Coronary artery (tissue), 2 donors: ENCODE data around the gene ARNT2.

Source experiments
- DNase-seq: peaks from one replicate; pipeline ENCODE4 v3.0.0-alpha.2; 2017; ENCODE audit warnings: low spot score
- H3K27ac ChIP-seq, 2 donors: fragments of 200-600 bp; sonication (generic); one replicate each; pipeline ENCODE4 v1.5.1; 2016 to 2019
- H3K4me3 ChIP-seq: fragments of 200-600 bp; sonication (generic); 2 replicates; pipeline ENCODE4 v1.5.1; 2016; ENCODE audit warnings: mild to moderate bottlenecking, moderate library complexity
- TF ChIP-seq, protein P1 (sequence below): fragments of 200-600 bp; sonication (generic); IDR thresholded peaks from one replicate; pipeline ENCODE4 v1.5.1; 2019; ENCODE audit warnings: antibody characterized with exemption

ARNT2 gene

DNA sequence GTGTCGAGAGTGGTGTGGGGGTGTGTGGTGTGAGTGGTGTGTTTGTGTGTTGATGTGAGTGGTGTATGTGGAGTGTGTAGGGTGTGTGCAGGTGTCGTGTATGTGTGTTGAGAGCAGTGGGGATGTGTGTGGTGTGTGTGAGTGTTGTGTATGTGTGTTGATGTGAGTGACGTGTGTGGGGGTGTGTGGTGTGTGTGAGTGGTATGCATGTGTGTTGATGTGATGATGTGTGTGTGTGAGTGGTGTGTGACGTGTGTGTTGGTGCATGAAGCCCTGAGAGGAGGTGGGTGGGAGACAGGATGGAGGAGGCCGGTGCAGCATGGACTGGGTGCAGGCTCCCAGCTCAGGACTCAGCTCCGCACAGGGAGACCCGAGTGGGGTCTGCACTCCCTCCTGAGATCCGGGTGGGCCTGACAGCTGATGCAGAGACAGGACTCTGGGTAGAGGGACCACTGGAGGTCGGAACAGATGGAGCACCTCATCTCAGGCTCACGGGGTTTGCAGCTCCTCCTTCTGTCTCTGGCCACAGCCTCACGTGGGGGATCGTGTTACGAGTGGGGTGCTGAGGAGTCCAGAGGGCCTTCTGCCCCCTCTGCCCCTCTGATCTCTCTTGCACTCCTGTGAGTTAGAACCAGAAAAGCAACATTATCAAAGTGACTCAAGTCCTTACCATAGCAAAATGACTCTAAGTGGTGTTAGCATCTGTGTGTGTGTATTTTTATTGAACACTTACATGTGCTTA, 41.3 kb downstream of the ARNT2 start:
- TF ChIP-seq, protein P1, sequence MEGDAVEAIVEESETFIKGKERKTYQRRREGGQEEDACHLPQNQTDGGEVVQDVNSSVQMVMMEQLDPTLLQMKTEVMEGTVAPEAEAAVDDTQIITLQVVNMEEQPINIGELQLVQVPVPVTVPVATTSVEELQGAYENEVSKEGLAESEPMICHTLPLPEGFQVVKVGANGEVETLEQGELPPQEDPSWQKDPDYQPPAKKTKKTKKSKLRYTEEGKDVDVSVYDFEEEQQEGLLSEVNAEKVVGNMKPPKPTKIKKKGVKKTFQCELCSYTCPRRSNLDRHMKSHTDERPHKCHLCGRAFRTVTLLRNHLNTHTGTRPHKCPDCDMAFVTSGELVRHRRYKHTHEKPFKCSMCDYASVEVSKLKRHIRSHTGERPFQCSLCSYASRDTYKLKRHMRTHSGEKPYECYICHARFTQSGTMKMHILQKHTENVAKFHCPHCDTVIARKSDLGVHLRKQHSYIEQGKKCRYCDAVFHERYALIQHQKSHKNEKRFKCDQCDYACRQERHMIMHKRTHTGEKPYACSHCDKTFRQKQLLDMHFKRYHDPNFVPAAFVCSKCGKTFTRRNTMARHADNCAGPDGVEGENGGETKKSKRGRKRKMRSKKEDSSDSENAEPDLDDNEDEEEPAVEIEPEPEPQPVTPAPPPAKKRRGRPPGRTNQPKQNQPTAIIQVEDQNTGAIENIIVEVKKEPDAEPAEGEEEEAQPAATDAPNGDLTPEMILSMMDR: no peak
- Histone ChIP-seq H3K27ac (no peak overlapping the region), H3K4me3 (no peak overlapping the region)
- peak; percentile 54 for DNase-seq

DNA sequence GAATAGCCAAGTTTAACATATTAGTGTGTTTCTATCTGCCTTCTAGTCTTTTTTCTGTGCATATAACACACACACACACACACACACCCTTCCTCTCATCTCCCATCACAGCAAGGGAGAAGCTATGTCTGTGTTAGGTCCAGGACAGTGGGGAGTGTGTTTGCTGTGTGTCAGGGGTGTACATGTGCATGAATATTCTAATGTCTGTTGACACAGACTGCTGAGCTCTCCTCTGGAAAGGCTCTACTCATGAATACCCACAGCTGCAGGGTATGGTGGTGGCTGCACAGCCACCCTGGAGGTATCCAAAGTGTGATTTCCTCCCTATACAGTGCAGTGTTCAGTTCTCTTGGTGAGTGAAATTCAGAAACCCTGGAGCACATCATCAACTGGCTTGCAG, 42.9 kb downstream of the ARNT2 start:
- DNase-seq: no peak
- TF ChIP-seq, protein P1: no peak
- Histone ChIP-seq H3K4me3 (no peak overlapping the region), H3K27ac (no peak overlapping the region)

DNA sequence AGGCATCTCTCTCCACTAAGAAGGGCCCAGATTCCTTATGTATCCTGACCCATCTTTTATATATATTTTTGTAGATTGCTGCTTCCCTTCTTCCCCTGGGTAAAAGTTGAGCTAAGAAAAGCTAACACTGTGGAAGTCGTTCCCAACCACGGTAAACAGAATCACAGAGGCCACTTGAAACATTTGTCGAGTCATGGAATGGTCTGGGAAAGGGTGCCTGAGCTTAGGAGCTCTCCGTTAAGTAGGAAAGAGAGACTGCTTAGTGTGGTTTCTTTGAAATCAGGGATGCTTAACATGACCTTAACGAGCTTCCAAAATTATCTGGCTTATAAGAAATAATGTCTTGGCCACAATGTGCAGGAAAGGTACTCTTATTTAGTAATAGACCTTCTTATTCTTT, 45.6 kb downstream of the ARNT2 start:
- DNase-seq: no peak
- Histone ChIP-seq H3K27ac (no peak overlapping the region), H3K4me3 (no peak overlapping the region)
- TF ChIP-seq, protein P1: no peak

DNA sequence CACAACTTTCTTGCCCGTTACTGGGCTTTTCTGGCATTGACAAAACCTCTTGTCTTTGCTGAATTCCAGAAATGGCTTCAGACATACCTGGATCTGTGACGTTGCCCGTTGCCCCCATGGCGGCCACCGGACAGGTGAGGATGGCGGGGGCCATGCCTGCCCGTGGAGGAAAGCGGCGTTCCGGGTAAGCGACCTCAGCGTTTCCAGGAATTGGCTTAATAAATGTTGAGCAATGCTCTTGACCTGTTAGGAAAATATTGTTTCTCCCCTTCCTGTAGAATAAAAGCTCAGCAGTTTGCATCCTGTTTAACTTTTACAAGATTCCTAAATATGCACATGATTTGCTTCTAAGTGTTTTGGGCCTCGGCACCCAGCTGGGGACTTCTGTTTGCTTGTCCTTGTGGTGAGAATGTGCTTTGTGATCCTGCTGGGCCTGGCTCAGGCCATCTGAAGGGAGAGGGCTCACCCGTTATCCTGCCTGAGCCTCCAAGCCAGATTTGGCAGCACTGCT, 46.7 kb downstream of the ARNT2 start:
- peak; percentile 47 for DNase-seq
- no peak overlapping the region for H3K4me3 ChIP-seq
- TF ChIP-seq, protein P1: no peak
- no peak overlapping the region for H3K27ac ChIP-seq

DNA sequence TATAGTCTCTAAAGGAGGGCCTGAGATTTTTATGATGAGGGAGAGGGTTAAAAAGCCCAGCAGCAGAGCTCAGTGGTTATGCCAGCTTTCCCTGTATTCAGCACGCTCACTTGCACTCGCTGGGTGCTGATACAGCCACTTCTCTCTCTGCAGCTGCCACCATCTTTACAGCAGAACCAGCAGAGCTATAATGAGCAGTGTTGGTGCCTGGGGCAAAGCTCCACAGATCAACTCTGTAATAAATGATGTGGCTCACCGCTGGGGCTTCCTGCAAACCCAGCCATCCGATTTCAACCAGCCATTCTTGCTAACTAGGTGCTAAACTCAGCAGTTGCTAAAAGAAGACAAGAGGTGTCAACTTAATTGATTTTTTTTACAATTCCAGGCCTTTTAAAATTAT, 48.0 kb downstream of the ARNT2 start:
- Histone ChIP-seq H3K27ac (no peak overlapping the region), H3K4me3 (no peak overlapping the region)
- no peak for DNase-seq
- TF ChIP-seq, protein P1: no peak

DNA sequence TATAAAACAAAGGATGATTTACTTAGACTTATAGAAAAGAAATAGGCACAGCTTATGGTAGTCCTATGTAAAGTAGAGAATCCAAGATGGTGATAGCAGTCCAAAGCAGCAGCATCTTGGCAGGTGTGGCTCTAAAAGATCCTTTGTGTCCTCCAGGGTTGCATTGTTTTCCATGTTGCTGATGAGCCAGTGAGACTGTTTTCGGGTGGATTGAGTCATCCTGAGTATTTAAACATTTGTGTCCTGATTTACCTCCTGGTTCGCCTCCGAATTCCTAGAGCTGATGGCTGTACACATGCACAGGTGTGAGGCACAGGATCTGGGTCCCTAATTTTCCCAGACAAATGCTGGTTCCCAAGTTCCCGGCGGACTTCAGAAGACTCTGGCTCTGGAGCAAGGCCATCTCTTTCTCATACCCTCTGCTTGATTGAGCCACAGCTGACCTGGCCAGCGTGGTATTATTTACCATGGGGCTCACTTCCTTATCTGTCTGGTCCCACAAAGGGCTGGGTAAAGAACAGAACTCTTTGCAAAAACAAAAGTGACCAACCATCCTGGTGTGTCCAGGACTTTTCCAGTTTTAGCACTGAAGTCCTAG, 51.0 kb downstream of the ARNT2 start:
- Histone ChIP-seq H3K27ac (no peak overlapping the region), H3K4me3 (no peak overlapping the region)
- TF ChIP-seq, protein P1: no peak
- peak; percentile 46 for DNase-seq
